GM12891 (cell line): ENCODE results near the gene TMEM208.

Source experiments
- POLR2A ChIP-seq: IDR thresholded peaks from 2 replicates; pipeline ENCODE4 v1.6.1; 2011; ENCODE audit warnings: low read depth, low read length, control low read depth
- POLR2AphosphoS5 ChIP-seq: IDR thresholded peaks from 2 replicates; pipeline ENCODE4 v1.6.1; 2011; ENCODE audit warnings: low read depth, low read length, control low read depth
- POU2F2 ChIP-seq: IDR thresholded peaks from 2 replicates; pipeline ENCODE4 v1.6.1; 2011; ENCODE audit warnings: low read depth, mild to moderate bottlenecking, control low read depth, low read length, moderate library complexity
- SPI1 ChIP-seq: IDR thresholded peaks from 2 replicates; pipeline ENCODE4 v1.6.1; 2011; ENCODE audit warnings: low read depth, low read length, control low read depth
- TAF1 ChIP-seq: IDR thresholded peaks from 2 replicates; pipeline ENCODE4 v1.6.1; 2011; ENCODE audit warnings: low read depth, low read length, control low read depth

GRCh38 chr16:67196881-67197280 is 30.0 kb upstream of the TMEM208 start:
- TF ChIP-seq POLR2A: no peak
- no peak for TF ChIP-seq TAF1
- TF ChIP-seq POLR2AphosphoS5: no peak
- TF ChIP-seq SPI1: no peak
- no peak for TF ChIP-seq POU2F2
